Measurements from ENCODE around the gene CACNA1A. TPM values are rescaled to one million over a fixed set of nuclear protein-coding genes. Genes with fewer than 3 reads are reported as not detected.

The CACNA1A gene
- total and polyA plus RNA-seq, 8 donors, result 0.58 to 12.5 (median 3.8) TPM; not detected in 1

GRCh38 chr19:13356185-13356584 is 150.1 kb downstream of the CACNA1A start:
- H3K27me3 ChIP-seq, result peaks cover 0 to 33% (median 11%) of the 10 kb centered on the region in 3 donors
- TF ChIP-seq POLR2A (IDR thresholded peaks at IDR 0.05) (no peak), EP300 (IDR thresholded peaks at IDR 0.05) (no peak), POLR2AphosphoS5 (IDR thresholded peaks at IDR 0.05) (no peak), CTCF (IDR thresholded peaks at IDR 0.05) (no peak)
- intact Hi-C loops (cut with DNase I; ENCODE audit: low total_unique reads), result no loop called here
- H3K36me3 ChIP-seq, result no peaks in the 10 kb centered on the region
- no peaks in the 10 kb centered on the region for H3K4me1 ChIP-seq
- H3K9me3 ChIP-seq, result peaks cover 3 to 28% (median 22%) of the 10 kb centered on the region in 4 donors
- no peak for DNase-seq
- 67 to 85% (median 80%) methylated on average over 8 of the region's 8 CpGs for WGBS, 5 donors
- H3K27ac ChIP-seq, result no peak overlapping the region
- no peak overlapping the region for H3K4me3 ChIP-seq

- H3K27me3 ChIP-seq, result peaks cover 0 to 33% (median 3%) of the 10 kb centered on the region in 3 donors
- WGBS, 5 donors, result 64 to 74% (median 66%) methylated on average over 5 of the region's 5 CpGs
Measured at GRCh38 chr19:13355356-13355755, 150.9 kb downstream of the CACNA1A start.

GRCh38 chr19:13353625-13354024 is 152.7 kb downstream of the CACNA1A start:
- intact Hi-C loops (cut with DNase I; ENCODE audit: low total_unique reads), result no loop called here
- no peak for DNase-seq
- H3K36me3 ChIP-seq, result no peaks in the 10 kb centered on the region
- H3K9me3 ChIP-seq, result peaks cover 0 to 27% (median 18%) of the 10 kb centered on the region in 4 donors
- H3K4me1 ChIP-seq, result no peaks in the 10 kb centered on the region
- WGBS, 5 donors, result 57 to 77% (median 72%) methylated on average over 3 of the region's 3 CpGs
- H3K27ac ChIP-seq, result no peak overlapping the region
- H3K27me3 ChIP-seq, result peaks cover 0 to 40% (median 3%) of the 10 kb centered on the region in 3 donors
- H3K4me3 ChIP-seq, result no peak overlapping the region
- TF ChIP-seq POLR2AphosphoS5 (IDR thresholded peaks at IDR 0.05) (no peak), CTCF (IDR thresholded peaks at IDR 0.05) (no peak), POLR2A (IDR thresholded peaks at IDR 0.05) (no peak), EP300 (IDR thresholded peaks at IDR 0.05) (no peak)

More at GRCh38 chr19:13355356-13355755, 150.9 kb downstream of the CACNA1A start:
- Histone ChIP-seq H3K9me3 (peaks cover 0 to 27% (median 20%) of the 10 kb centered on the region in 4 donors), H3K27ac (no peak overlapping the region), H3K4me3 (no peak overlapping the region), H3K4me1 (no peaks in the 10 kb centered on the region), H3K36me3 (no peaks in the 10 kb centered on the region)
- DNase-seq, result no peak
- intact Hi-C loops (cut with DNase I; ENCODE audit: low total_unique reads), result no loop called here
- no peak for TF ChIP-seq CTCF (IDR thresholded peaks at IDR 0.05)
- no peak for TF ChIP-seq EP300 (IDR thresholded peaks at IDR 0.05)
- no peak for TF ChIP-seq POLR2AphosphoS5 (IDR thresholded peaks at IDR 0.05)
- TF ChIP-seq POLR2A (IDR thresholded peaks at IDR 0.05), result no peak

GRCh38 chr19:13350759-13351158 is 155.5 kb downstream of the CACNA1A start:
- H3K4me1 ChIP-seq, result no peaks in the 10 kb centered on the region
- peaks cover 0 to 47% (median 3%) of the 10 kb centered on the region in 3 donors for H3K27me3 ChIP-seq
- peaks cover 0 to 20% (median 18%) of the 10 kb centered on the region in 4 donors for H3K9me3 ChIP-seq
- H3K27ac ChIP-seq, result no peak overlapping the region
- intact Hi-C loops (cut with DNase I; ENCODE audit: low total_unique reads), result no loop called here
- H3K36me3 ChIP-seq, result no peaks in the 10 kb centered on the region
- no peak overlapping the region for H3K4me3 ChIP-seq
- no peak for TF ChIP-seq POLR2A (IDR thresholded peaks at IDR 0.05)
- TF ChIP-seq CTCF (IDR thresholded peaks at IDR 0.05), result no peak
- no peak for TF ChIP-seq POLR2AphosphoS5 (IDR thresholded peaks at IDR 0.05)
- no peak for TF ChIP-seq EP300 (IDR thresholded peaks at IDR 0.05)
- DNase-seq, result no peak
- 84 to 90% (median 86%) methylated on average over 6 of the region's 6 CpGs for WGBS, 5 donors
